ENCODE measurements around the gene CDK10. TPM values are rescaled to one million over a fixed set of nuclear protein-coding genes. Genes with fewer than 3 reads are reported as not detected.

The CDK10 gene
- total RNA-seq, 2 experiments from 2014 or later = 58.9 to 62.8 TPM

DNA sequence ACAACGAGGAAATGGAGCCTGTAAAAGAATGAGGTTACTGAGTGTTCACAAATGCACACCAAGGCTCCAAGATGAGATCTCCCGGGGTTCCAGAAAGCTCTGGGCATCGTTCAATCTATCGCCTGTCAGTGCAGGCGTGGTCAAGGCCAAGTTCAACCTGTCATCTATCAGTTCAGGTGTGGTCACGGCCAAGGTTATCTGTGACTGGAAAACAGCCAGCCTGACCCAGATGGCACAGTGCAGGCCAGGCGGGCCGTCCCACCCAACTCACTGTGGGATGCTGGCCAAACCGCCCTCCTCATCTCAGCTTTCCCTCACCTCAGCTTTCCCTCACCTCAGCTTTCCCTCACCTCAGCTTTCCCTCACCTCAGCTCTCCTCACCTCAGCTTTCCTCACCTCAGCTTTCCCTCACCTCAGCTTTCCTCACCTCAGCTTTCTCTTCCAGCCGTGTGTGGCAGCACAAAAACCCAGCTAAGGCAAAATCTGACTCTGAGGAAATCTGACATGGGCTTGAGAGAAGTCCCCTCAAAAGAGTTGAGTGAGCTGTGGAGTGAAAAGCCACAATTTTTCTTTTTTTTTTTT lies 31.3 kb upstream of the CDK10 start:
- peaks cover 30% of the 10 kb centered on the region for H3K36me3 Mint-ChIP-seq (ENCODE audit: low read depth)
- H3K4me3 ChIP-seq (ENCODE audit: low read length) = no peak overlapping the region
- H3K4me1 ChIP-seq (ENCODE audit: insufficient read depth, low read length) = peaks cover 34% of the 10 kb centered on the region
- H3K9me3 Mint-ChIP-seq = no peaks in the 10 kb centered on the region
- TF ChIP-seq, protein P1, sequence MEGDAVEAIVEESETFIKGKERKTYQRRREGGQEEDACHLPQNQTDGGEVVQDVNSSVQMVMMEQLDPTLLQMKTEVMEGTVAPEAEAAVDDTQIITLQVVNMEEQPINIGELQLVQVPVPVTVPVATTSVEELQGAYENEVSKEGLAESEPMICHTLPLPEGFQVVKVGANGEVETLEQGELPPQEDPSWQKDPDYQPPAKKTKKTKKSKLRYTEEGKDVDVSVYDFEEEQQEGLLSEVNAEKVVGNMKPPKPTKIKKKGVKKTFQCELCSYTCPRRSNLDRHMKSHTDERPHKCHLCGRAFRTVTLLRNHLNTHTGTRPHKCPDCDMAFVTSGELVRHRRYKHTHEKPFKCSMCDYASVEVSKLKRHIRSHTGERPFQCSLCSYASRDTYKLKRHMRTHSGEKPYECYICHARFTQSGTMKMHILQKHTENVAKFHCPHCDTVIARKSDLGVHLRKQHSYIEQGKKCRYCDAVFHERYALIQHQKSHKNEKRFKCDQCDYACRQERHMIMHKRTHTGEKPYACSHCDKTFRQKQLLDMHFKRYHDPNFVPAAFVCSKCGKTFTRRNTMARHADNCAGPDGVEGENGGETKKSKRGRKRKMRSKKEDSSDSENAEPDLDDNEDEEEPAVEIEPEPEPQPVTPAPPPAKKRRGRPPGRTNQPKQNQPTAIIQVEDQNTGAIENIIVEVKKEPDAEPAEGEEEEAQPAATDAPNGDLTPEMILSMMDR (IDR thresholded peaks at IDR 0.05) = no peak
- H3K4me3 Mint-ChIP-seq = peak overlapping the region; percentile 84
- H3K27me3 Mint-ChIP-seq = no peaks in the 10 kb centered on the region
- no peaks in the 10 kb centered on the region for H3K9me3 ChIP-seq (ENCODE audit: control insufficient read depth in 1 of 2, insufficient read depth in 1 of 2, low read length in 2 of 2)
- ChIA-PET POLR2A (interaction anchor here (0.6 kb wide), 2 partner anchors 161 to 206 kb away, joined by 3 read pairs; no protein-coding TSS in a partner anchor), CTCF (interaction anchor here (1.5 kb wide), 1 partner anchor 46 kb away, joined by 3 read pairs; no protein-coding TSS in a partner anchor)
- H3K27me3 ChIP-seq (ENCODE audit: control insufficient read depth in 1 of 2, insufficient read depth in 2 of 2, low read length in 2 of 2) = no peaks in the 10 kb centered on the region
- intact Hi-C loops (cut with DNase I, micrococcal nuclease) = loop anchor here in 1 of 2 experiments (5.0 kb wide), 2 partner anchors 93 to 798 kb away; partner anchors contain the start of genes GALNS, RPL13 and TRAPPC2L
- H3K27ac Mint-ChIP-seq = peak overlapping the region; percentile 76
- peaks cover 21% of the 10 kb centered on the region for H3K36me3 ChIP-seq (ENCODE audit: insufficient read depth, low read length)
- no peak overlapping the region for H3K27ac ChIP-seq (ENCODE audit: low read depth in 1 of 2, low read length in 2 of 2)
- DNase-seq = no peak
- no peak for ATAC-seq (ENCODE audit: poor library complexity)
- peaks cover 34% of the 10 kb centered on the region for H3K4me1 Mint-ChIP-seq (ENCODE audit: low read depth)

- CTCF ChIA-PET = no interaction called here
- H3K9me3 ChIP-seq (ENCODE audit: control insufficient read depth in 1 of 2, insufficient read depth in 1 of 2, low read length in 2 of 2) = no peaks in the 10 kb centered on the region
- peak overlapping the region; percentile 55 to 81 for H3K27ac ChIP-seq (ENCODE audit: low read depth in 1 of 2, low read length in 2 of 2)
- H3K4me3 ChIP-seq (ENCODE audit: low read length) = peak overlapping the region; percentile 91
- no peak for ATAC-seq (ENCODE audit: poor library complexity)
- POLR2A ChIA-PET = interaction anchor here (1.7 kb wide), 1 partner anchor 341 kb away, joined by 3 read pairs; no protein-coding TSS in a partner anchor
- TF ChIP-seq, protein P1 (IDR thresholded peaks at IDR 0.05) = no peak
- peaks cover 25% of the 10 kb centered on the region for H3K36me3 Mint-ChIP-seq (ENCODE audit: low read depth)
- no peaks in the 10 kb centered on the region for H3K27me3 Mint-ChIP-seq
- peak overlapping the region; percentile 84 for H3K4me3 Mint-ChIP-seq
- H3K4me1 Mint-ChIP-seq (ENCODE audit: low read depth) = peaks cover 34% of the 10 kb centered on the region
- H3K27me3 ChIP-seq (ENCODE audit: control insufficient read depth in 1 of 2, insufficient read depth in 2 of 2, low read length in 2 of 2) = no peaks in the 10 kb centered on the region
- peaks cover 18% of the 10 kb centered on the region for H3K36me3 ChIP-seq (ENCODE audit: insufficient read depth, low read length)
- peak in 1 of 14 experiments; percentile 49 for DNase-seq
- intact Hi-C loops (cut with DNase I, micrococcal nuclease) = loop anchor here in 1 of 2 experiments (1.0 to 5.0 kb wide), 3 partner anchors 30 to 799 kb away; partner anchors contain the start of genes CDK10, GALNS, RPL13 and TRAPPC2L
- H3K9me3 Mint-ChIP-seq = no peaks in the 10 kb centered on the region
- H3K27ac Mint-ChIP-seq = peak overlapping the region; percentile 76
- H3K4me1 ChIP-seq (ENCODE audit: insufficient read depth, low read length) = peaks cover 34% of the 10 kb centered on the region
Observed at GRCh38 chr16:89656435-89657121, 29.9 kb upstream of the CDK10 start.

DNA sequence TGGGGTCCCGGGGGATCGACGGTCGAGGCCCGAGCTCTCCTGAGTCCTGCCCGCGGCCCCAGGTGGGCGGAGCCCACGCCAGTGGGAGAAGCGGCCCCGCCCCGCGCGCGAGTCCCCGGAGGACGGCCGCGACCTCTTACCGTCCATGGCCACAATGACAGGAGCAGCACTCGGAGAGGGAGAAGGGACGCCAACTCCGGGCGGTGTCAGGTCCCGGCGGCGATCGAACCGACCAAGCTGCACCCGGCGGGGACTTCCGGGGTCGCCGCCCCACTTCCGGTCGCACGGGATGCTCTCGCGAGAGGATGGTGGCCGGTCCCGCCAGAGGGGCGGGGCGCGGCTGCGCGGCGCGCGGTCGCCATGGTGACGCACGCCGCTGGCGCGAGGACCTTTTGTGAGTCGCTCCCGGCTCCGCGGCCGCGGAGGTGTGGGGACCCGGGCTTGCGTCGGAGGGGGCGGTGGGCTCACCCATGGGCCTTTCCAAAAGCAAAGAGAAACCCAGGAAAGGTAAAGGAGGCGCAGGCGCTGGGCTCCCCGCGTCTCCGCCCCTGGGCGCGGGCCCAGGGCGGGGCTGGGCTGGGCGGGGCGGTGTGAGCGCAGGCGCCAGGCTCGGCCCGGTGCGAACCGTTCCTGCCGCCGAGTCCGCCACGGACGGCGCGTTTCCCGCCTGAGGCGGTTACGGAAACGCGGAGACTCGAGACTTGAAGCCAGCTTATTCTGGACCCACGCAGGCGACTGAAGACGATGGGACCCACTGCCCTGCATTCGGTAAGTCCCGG lies 28.9 kb upstream of the CDK10 start, which contains the start of the genes CHMP1A and SPATA33:
TSS of gene CHMP1A (minus strand) at position 267 of the 779 bp plus-strand sequence. CDS start at position 147, 120 bp downstream.
TSS of gene SPATA33 (plus strand) at position 395 of the 779 bp plus-strand sequence. CDS start at position 471, 76 bp downstream.
- peak within 1 kb of the TSS; percentile 81 for H3K27ac Mint-ChIP-seq
- CTCF ChIA-PET = interaction anchor here (0.8 to 1.0 kb wide), 3 partner anchors 42 to 44 kb away, joined by 3 to 6 read pairs (median 3); partner anchors contain the start of gene SPATA2L
- H3K9me3 Mint-ChIP-seq = no peaks in the 10 kb centered on the region
- Histone ChIP-seq H3K27me3 (ENCODE audit: control insufficient read depth in 1 of 2, insufficient read depth in 2 of 2, low read length in 2 of 2) (no peaks in the 10 kb centered on the region), H3K36me3 (ENCODE audit: insufficient read depth, low read length) (peaks cover 20% of the 10 kb centered on the region), H3K4me3 (ENCODE audit: low read length) (peak within 1 kb of the TSS; percentile 91), H3K9me3 (ENCODE audit: control insufficient read depth in 1 of 2, insufficient read depth in 1 of 2, low read length in 2 of 2) (no peaks in the 10 kb centered on the region), H3K27ac (ENCODE audit: low read depth in 1 of 2, low read length in 2 of 2) (peak within 1 kb of the TSS; percentile 55 to 81), H3K4me1 (ENCODE audit: insufficient read depth, low read length) (peaks cover 34% of the 10 kb centered on the region)
- ATAC-seq (ENCODE audit: poor library complexity) = peak; percentile 88
- POLR2A ChIA-PET = interaction anchor here (0.7 to 1.7 kb wide), 4 partner anchors 150 to 410 kb away, joined by 3 to 5 read pairs (median 4); partner anchors contain the start of genes SPG7 and TCF25
- intact Hi-C loops (cut with DNase I, micrococcal nuclease) = loop anchor here in 1 of 2 experiments (1.0 to 5.0 kb wide), 3 partner anchors 29 to 800 kb away; partner anchors contain the start of genes CDK10, GALNS, RPL13 and TRAPPC2L
- H3K4me1 Mint-ChIP-seq (ENCODE audit: low read depth) = peaks cover 34% of the 10 kb centered on the region
- peak within 1 kb of the TSS; percentile 93 for H3K4me3 Mint-ChIP-seq
- peak; percentile 82 to 97 (median 92) for DNase-seq
- TF ChIP-seq, protein P1 (IDR thresholded peaks at IDR 0.05) = no peak
- peaks cover 27% of the 10 kb centered on the region for H3K36me3 Mint-ChIP-seq (ENCODE audit: low read depth)
- H3K27me3 Mint-ChIP-seq = no peaks in the 10 kb centered on the region

All from CD4-positive, alpha-beta T cell (primary cell).